ENCODE data around the gene ITPR1.
A peak's percentile ranks its signal among the peaks of the same experiment; 100 is the strongest.

ITPR1 gene

GRCh38 chr3:4820296-4821121, 327.4 kb downstream of the ITPR1 start:
- H3K36me3 Mint-ChIP-seq, result peaks cover 42% of the 10 kb centered on the region
- peak overlapping the region; percentile 97 for H3K27ac Mint-ChIP-seq
- peaks cover 63% of the 10 kb centered on the region for H3K4me1 Mint-ChIP-seq (ENCODE audit: low read depth)
- H3K4me3 Mint-ChIP-seq, result peak overlapping the region; percentile 69
- H3K27me3 Mint-ChIP-seq, result no peaks in the 10 kb centered on the region
- no peaks in the 10 kb centered on the region for H3K9me3 Mint-ChIP-seq (ENCODE audit: low read depth)

- Mint-ChIP-seq H3K9me3 (ENCODE audit: low read depth) (no peaks in the 10 kb centered on the region), H3K27ac (peak overlapping the region; percentile 97), H3K4me1 (ENCODE audit: low read depth) (peaks cover 71% of the 10 kb centered on the region), H3K36me3 (peaks cover 41% of the 10 kb centered on the region), H3K27me3 (no peaks in the 10 kb centered on the region), H3K4me3 (peak overlapping the region; percentile 69)
Measured at GRCh38 chr3:4821338-4821737, 328.2 kb downstream of the ITPR1 start.

DNA sequence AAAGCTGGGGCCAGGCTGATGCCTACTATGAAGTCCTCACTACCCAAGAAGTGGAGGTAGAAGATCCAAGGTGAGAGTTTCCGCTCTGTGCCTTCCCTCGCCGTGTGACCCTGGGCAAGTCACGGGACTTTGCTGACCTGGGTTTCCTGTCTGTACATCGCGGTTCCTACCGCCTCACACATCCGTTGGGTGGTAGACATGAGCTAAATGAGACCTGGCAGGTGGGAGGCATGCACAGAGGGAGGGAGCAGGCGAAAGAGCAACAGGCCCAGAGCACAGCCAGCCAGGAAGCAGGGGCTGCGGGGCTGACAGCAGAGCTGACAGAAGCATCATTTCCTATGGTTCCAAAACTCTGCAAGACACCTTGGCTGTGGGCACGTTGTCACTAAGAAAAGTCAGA, 328.8 kb downstream of the ITPR1 start:
- peaks cover 78% of the 10 kb centered on the region for H3K4me1 Mint-ChIP-seq (ENCODE audit: low read depth)
- peaks cover 38% of the 10 kb centered on the region for H3K36me3 Mint-ChIP-seq
- H3K9me3 Mint-ChIP-seq (ENCODE audit: low read depth), result no peaks in the 10 kb centered on the region
- H3K27ac Mint-ChIP-seq, result peak overlapping the region; percentile 97
- H3K4me3 Mint-ChIP-seq, result peak overlapping the region; percentile 69
- H3K27me3 Mint-ChIP-seq, result no peaks in the 10 kb centered on the region

DNA sequence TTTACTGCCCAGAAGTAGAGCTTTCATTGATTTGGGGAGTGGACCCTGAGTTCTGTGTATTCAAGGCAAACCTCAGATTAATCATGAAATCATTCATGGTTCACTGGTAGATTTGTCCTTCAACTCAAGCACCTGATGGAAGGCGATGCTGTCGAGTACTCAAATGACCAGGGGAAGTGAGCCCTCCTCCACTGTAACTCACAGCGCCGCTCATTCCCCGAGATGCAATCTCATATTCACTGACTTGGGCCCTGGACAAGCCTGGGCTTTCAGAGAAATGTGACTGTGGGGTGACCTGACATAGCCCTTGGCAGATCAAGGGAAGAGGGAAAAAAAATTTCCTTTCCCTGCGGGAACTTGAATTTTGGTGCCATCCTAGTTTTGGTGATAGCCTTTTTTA, 329.4 kb downstream of the ITPR1 start:
- no peaks in the 10 kb centered on the region for H3K27me3 Mint-ChIP-seq
- H3K36me3 Mint-ChIP-seq, result peaks cover 37% of the 10 kb centered on the region
- peak overlapping the region; percentile 97 for H3K27ac Mint-ChIP-seq

DNA sequence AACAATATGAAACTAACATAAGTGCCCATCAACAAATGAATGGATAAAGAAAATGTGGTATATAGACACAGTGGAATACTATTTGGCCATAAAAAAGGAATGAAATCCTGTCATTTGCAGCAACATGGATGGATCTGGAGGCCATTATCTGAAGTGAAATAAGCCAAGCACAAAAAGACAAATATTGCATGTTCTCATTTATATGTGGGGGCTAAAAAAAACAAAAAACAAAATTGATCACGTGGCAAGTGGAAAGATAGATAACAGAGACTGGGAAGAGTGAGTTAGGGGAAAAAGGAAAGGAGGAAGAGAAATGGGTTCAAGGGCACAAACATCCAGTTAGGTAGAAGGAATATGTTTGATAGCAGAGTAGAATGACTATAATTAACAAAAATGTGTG, 330.2 kb downstream of the ITPR1 start:
- Mint-ChIP-seq H3K9me3 (ENCODE audit: low read depth) (no peaks in the 10 kb centered on the region), H3K4me3 (peak overlapping the region; percentile 17), H3K27ac (peak overlapping the region; percentile 97), H3K27me3 (no peaks in the 10 kb centered on the region), H3K4me1 (ENCODE audit: low read depth) (peaks cover 92% of the 10 kb centered on the region), H3K36me3 (peaks cover 36% of the 10 kb centered on the region)

More for the DNA sequence above, 329.4 kb downstream of the ITPR1 start:
- Mint-ChIP-seq H3K4me3 (peak overlapping the region; percentile 69), H3K4me1 (ENCODE audit: low read depth) (peaks cover 83% of the 10 kb centered on the region), H3K9me3 (ENCODE audit: low read depth) (no peaks in the 10 kb centered on the region)

DNA sequence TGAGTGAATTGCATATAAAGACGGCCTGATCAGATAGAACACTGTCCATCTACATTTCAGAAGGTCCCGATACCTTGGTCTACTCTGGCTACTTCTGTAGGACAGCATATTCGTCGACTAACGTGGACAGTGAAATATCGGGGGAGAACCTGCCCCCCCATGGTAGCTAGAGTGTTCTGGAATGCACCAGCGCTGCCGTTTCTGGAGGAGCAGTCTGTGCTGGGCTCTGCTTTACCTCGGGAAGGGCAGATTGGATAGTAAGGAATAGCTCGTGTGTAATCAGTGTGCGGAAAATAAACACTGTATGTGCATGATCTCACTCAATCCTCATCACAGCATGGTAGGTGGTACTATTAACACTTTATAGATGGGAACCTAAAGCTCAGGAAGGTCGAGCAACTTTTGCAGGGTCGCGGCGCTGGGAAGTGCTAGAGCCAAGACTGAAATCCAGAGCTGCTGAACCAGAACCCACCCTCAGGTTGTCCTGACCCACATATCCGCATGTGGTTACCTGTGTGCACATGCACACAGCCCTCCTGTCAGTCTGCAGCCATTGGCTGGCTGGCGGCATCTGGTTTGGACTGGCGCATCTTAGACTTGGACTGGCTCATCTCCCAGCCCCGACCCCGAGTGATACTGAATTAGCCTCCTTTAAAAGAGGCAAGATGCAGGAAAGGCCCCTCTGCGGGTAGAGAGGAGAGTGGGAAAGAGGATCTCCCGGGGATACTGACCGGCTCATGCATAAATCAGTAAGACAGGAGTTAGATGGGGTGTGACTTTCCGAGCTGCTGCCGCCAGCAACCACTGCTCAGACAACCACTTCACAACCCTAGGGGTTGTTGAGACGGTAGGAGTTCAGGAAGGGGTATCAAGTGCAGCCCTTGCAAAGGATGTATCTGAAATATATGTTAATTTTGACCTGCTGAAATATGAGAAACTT, 331.1 kb downstream of the ITPR1 start:
- no peaks in the 10 kb centered on the region for H3K27me3 Mint-ChIP-seq
- H3K4me1 Mint-ChIP-seq (ENCODE audit: low read depth), result peaks cover 100% of the 10 kb centered on the region
- peaks cover 32% of the 10 kb centered on the region for H3K36me3 Mint-ChIP-seq
- H3K4me3 Mint-ChIP-seq, result peak overlapping the region; percentile 72
- H3K27ac Mint-ChIP-seq, result peak overlapping the region; percentile 97
- no peaks in the 10 kb centered on the region for H3K9me3 Mint-ChIP-seq (ENCODE audit: low read depth)

- peaks cover 98% of the 10 kb centered on the region for H3K4me1 Mint-ChIP-seq (ENCODE audit: low read depth)
- H3K9me3 Mint-ChIP-seq (ENCODE audit: low read depth), result no peaks in the 10 kb centered on the region
- H3K27me3 Mint-ChIP-seq, result no peaks in the 10 kb centered on the region
- H3K36me3 Mint-ChIP-seq, result peaks cover 31% of the 10 kb centered on the region
- H3K27ac Mint-ChIP-seq, result peak overlapping the region; percentile 94
- H3K4me3 Mint-ChIP-seq, result peak overlapping the region; percentile 72
Measured at GRCh38 chr3:4824926-4825325, 331.8 kb downstream of the ITPR1 start.

- Mint-ChIP-seq H3K27ac (peak overlapping the region; percentile 94), H3K36me3 (peaks cover 31% of the 10 kb centered on the region), H3K9me3 (ENCODE audit: low read depth) (no peaks in the 10 kb centered on the region), H3K27me3 (no peaks in the 10 kb centered on the region), H3K4me1 (ENCODE audit: low read depth) (peaks cover 97% of the 10 kb centered on the region), H3K4me3 (peak overlapping the region; percentile 72)
Measured at GRCh38 chr3:4825436-4826236, 332.5 kb downstream of the ITPR1 start.

DNA sequence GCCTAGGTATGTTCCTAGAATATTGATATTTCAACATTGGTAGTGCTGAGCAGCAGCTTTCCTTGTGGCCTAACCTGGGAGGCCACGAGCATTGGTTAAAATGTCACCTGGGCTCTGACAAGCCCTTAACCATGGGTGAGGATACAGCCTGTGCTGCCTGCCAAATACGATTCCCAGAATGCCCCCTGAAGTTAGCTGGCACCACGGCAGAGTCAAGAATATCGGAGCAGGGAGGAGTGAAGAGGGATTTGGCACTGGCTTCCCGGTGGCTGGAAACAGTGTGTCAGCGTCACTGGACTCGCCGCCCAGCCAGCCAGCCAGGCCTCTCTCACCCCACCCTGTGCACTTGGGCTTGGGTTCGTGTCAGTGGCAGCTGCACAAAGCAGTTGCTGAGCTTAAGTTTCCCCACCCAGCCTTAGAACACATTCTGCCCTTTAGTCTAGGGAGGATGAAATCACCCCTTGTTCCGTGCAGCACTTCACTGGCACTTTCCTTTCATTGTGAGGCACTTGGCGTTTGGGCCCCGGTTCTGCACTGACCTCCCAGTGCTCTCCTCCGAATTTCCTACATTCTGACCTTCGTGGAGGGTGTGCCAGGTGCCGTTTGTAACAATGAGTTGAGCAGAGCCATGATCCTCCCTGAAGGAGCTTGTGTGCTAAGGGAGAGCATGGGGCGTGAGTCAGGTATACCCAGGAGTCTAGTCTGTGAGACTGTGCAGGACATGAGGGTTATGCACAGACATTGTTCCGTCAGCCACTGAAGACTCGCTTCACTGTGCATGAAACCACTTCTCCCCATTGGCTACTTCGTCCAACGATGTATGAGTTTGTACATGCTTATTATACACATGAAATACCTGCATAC, 333.3 kb downstream of the ITPR1 start:
- Mint-ChIP-seq H3K4me3 (peak overlapping the region; percentile 72), H3K27ac (peak overlapping the region; percentile 94), H3K27me3 (no peaks in the 10 kb centered on the region), H3K9me3 (ENCODE audit: low read depth) (no peaks in the 10 kb centered on the region), H3K4me1 (ENCODE audit: low read depth) (peaks cover 97% of the 10 kb centered on the region), H3K36me3 (peaks cover 33% of the 10 kb centered on the region)

- H3K27me3 Mint-ChIP-seq, result no peaks in the 10 kb centered on the region
- peaks cover 29% of the 10 kb centered on the region for H3K36me3 Mint-ChIP-seq
- H3K4me3 Mint-ChIP-seq, result peak overlapping the region; percentile 48
- no peaks in the 10 kb centered on the region for H3K9me3 Mint-ChIP-seq (ENCODE audit: low read depth)
- peaks cover 94% of the 10 kb centered on the region for H3K4me1 Mint-ChIP-seq (ENCODE audit: low read depth)
- H3K27ac Mint-ChIP-seq, result peak overlapping the region; percentile 94
Measured at GRCh38 chr3:4827767-4828166, 334.6 kb downstream of the ITPR1 start.

DNA sequence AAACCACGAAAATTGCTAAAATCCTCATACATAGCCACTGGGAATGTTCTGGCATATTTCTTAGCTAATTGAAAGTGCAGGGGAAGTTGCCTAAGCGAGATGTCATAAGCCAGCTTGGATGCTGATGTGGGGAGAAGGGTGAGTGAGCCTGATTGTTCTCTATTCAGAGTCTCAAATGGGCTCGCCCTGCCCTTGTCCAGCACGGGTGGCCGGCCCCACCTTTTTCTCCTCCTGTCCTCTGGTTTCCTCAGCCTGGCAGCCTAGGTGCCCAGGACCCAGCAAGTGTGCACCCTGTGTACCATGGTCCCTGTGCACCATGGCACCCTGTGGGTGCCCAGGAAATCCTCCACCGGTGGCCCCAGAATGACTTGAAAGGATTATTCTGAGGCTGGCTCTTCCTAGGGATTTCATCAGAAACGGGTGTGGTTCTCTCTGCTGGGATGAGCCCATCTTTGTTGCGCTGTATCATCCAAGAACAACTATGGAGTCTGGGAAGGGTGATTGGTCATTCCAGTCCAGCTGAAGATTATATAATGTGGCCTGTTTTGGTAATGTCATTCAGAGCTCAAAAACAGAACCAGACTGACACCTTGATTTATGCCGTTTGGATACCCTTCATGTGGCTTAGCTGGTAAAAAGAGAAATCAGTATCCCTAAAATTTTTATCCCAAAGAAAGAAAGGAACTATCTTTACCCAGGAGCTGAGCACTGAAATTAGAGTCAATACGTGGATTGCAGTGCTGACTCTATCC, 335.3 kb downstream of the ITPR1 start:
- H3K36me3 Mint-ChIP-seq, result peaks cover 27% of the 10 kb centered on the region
- peak overlapping the region; percentile 100 for H3K27ac Mint-ChIP-seq
- H3K9me3 Mint-ChIP-seq (ENCODE audit: low read depth), result no peaks in the 10 kb centered on the region
- H3K4me1 Mint-ChIP-seq (ENCODE audit: low read depth), result peaks cover 94% of the 10 kb centered on the region
- H3K27me3 Mint-ChIP-seq, result no peaks in the 10 kb centered on the region
- peak overlapping the region; percentile 77 for H3K4me3 Mint-ChIP-seq

- Mint-ChIP-seq H3K4me1 (ENCODE audit: low read depth) (peaks cover 94% of the 10 kb centered on the region), H3K4me3 (peak overlapping the region; percentile 77), H3K36me3 (peaks cover 24% of the 10 kb centered on the region), H3K27ac (peak overlapping the region; percentile 100), H3K9me3 (ENCODE audit: low read depth) (no peaks in the 10 kb centered on the region), H3K27me3 (no peaks in the 10 kb centered on the region)
Measured at GRCh38 chr3:4829031-4829394, 335.9 kb downstream of the ITPR1 start.

GRCh38 chr3:4830586-4830914, 337.4 kb downstream of the ITPR1 start:
- Mint-ChIP-seq H3K36me3 (peaks cover 14% of the 10 kb centered on the region), H3K4me3 (peak overlapping the region; percentile 89), H3K4me1 (ENCODE audit: low read depth) (peaks cover 94% of the 10 kb centered on the region), H3K27ac (peak overlapping the region; percentile 100), H3K9me3 (ENCODE audit: low read depth) (no peaks in the 10 kb centered on the region), H3K27me3 (no peaks in the 10 kb centered on the region)
